GM12891 (cell line): Measurements from ENCODE around the gene ATP1B2.
"Not testable (repeated sequence)": the region's sequence is repeated elsewhere in the genome, so short reads cannot be mapped to it uniquely, and the experiment has no call there.

Experiments
- DNase-seq: peaks from one replicate; pipeline ENCODE4 v3.0.0; 2011; ENCODE audit warnings: low spot score; ENCODE audit not compliant: insufficient read length
- FAIRE-seq: peaks from 2 replicates; lab custom pipeline; 2011; peaks lifted over from hg19 to GRCh38; lab: Jason Lieb, UNC
- PAX5 ChIP-seq: IDR thresholded peaks from 2 replicates; pipeline ENCODE4 v1.6.1; 2011; ENCODE audit warnings: low read length, moderate library complexity, mild to moderate bottlenecking; ENCODE audit not compliant: insufficient read depth, severe bottlenecking
- POLR2A ChIP-seq: IDR thresholded peaks from 2 replicates; pipeline ENCODE4 v1.6.1; 2011; ENCODE audit warnings: low read depth, low read length, control low read depth
- POLR2AphosphoS5 ChIP-seq: IDR thresholded peaks from 2 replicates; pipeline ENCODE4 v1.6.1; 2011; ENCODE audit warnings: low read depth, low read length, control low read depth
- POU2F2 ChIP-seq: IDR thresholded peaks from 2 replicates; pipeline ENCODE4 v1.6.1; 2011; ENCODE audit warnings: low read depth, mild to moderate bottlenecking, control low read depth, low read length, moderate library complexity
- SPI1 ChIP-seq: IDR thresholded peaks from 2 replicates; pipeline ENCODE4 v1.6.1; 2011; ENCODE audit warnings: low read depth, low read length, control low read depth
- TAF1 ChIP-seq: IDR thresholded peaks from 2 replicates; pipeline ENCODE4 v1.6.1; 2011; ENCODE audit warnings: low read depth, low read length, control low read depth

ATP1B2 gene

DNA sequence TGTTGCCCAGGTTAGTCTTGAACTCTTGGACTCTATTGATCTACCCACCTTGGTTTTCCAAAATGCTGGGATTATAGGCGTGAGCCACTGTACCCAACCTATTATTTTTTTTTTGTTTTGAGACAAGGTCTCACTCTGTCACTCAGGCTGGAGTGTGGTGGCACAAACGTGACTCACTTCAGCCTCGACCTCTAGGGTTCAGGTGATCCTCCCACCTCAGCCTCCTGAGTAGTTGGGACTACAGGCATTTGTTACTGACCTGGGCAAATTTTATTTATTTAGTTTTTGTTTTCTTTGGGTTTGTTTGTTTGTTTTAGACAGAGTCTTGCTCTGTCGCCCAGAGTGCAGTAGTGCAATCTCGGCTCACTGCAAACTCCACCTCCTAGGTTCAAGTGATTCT is 27.1 kb upstream of the ATP1B2 start:
- TF ChIP-seq POLR2AphosphoS5 (no peak), POU2F2 (no peak)
- FAIRE-seq (no peak), DNase-seq (no peak)

DNA sequence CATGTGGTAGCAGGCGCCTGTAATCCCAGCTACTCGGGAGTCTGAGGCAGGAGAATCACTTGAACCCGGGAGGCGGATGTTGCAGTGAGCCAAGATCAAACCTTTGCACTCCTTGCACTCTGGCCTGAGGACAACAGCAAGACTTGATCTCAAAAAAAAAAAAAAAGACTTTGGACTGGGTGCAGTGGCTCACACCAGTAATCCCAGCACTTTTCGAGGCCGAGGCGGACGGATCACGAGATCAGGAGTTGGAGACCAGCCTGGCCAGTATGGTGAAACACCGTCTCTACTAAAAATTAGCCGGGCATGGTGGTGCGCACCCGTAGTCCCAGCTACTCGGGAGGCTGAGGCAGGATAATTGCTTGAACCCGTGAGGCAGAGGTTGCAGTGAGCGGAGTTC is 25.0 kb upstream of the ATP1B2 start:
- DNase-seq, FAIRE-seq: not testable (repeated sequence)

DNA sequence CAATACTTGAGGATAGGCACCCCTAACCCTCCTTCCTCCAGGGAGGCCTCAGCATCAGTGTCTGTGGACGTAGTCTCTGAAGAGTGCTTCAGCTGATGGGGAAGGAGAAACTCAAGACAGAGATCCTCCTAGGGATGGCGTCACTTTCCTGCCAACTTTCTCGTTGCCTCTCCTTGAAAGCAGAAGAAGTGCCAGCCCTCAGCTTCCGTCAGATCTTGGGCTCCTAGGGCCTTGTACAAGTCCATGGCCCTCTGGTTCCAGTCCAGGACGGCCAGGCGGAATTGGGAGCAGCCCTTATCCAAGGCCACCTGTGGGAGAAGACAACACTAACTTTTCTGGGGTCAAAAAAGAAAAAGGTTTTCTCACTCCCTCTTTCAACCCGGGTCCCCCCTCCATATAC is 24.4 kb upstream of the ATP1B2 start:
- no peak for FAIRE-seq
- TF ChIP-seq TAF1 (no peak), POU2F2 (no peak)
- no peak for DNase-seq

DNA sequence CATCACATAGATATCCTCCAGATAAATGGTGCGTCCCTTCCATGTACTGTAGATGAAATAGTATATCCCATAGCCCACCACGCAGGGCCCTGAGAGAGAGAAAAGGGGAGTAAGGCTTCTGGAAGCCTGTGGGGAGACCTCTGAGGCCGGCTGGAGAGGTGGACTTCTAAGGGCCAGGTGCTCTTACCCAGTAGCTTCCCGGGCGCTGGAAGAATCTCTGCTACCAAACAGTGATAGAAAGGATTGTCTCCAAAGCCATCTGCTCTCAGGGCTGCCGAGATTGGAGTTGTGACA is 23.8 kb upstream of the ATP1B2 start:
- no peak for DNase-seq
- FAIRE-seq: no peak
- no peak for TF ChIP-seq POLR2A
- no peak for TF ChIP-seq PAX5
- TF ChIP-seq SPI1: no peak
- no peak for TF ChIP-seq POU2F2
- TF ChIP-seq TAF1: no peak
- TF ChIP-seq POLR2AphosphoS5: no peak

DNA sequence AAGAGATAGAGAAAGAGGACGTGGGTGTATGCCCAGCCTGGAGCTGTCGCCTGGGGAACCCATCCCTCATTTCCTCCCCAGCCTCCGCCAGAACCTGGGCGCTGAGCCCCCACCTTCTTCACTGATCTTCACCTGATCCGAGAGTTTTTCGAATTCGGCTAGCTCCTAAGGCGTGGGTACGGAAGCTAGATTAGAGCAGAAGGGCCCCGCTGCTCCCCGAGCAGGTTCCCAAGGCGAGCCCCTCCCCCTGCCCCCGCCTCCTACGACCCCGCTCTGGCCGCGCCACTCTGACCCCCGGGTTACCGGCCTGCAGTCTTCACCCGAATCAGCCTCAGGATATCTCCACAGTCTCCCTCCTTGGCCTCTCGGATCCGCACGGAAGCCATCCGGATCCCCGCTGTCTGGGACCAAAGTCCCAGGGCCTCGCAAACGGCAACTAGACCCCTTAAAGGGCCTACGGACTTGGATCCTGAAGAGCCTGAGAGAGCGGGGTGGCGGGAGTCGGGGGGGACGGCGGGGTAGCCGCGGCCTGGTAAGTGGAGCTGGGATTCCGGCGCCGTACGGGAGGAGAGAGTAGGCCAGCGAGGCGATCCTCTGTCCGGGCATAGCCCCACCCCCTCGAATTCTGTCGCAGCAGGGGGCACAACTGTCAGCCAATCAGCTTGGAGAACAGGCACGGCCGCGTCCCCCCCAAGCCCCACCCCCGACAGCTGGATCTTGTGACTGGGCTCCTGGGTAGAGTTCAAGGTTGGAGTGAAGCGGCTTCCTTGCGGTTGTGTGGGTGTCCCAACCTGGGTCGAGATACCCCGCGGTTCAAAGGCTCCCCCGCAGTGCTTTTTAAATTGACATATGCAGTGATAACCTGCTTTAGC is 23.2 kb upstream of the ATP1B2 start, which contains the start of gene SAT2:
Gene SAT2, minus strand, starts transcription at position 572 of the 872 bp plus-strand sequence. Its CDS starts 186 bp downstream, at position 386.
- DNase-seq (peak; percentile 97), FAIRE-seq (peak; percentile 98)
- TF ChIP-seq TAF1 (no peak), SPI1 (no peak), POLR2AphosphoS5 (no peak), POLR2A (peak; percentile 49; the same call in 1 of the 2 replicates), PAX5 (no peak), POU2F2 (no peak)

DNA sequence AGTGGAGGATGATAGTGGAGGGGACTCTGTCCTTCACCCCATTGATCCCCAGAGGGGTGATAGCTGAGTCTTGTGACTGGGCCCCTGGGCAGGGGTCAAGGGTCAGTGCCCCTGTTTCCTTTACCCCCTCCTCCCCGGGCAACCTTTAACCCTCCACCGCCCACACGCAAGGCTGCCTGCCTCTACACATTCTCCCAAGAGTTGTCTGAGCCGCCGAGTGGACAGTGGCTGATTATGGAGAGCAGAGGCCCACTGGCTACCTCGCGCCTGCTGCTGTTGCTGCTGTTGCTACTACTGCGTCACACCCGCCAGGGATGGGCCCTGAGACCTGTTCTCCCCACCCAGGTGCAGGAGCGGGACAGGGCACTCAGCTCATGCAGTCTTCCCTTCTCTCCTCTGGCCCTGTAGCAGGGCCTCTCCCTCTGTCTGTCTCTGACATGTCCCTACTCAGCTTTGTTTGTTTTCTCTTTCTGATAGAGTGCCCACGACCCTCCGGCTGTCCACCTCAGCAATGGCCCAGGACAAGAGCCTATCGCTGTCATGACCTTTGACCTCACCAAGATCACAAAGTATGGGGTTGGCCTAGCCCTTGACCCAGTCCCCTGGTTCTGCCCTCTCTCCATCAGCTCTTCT is 20.7 kb upstream of the ATP1B2 start, which contains the start of gene SHBG:
Gene SHBG, plus strand, starts transcription at position 197 of the 633 bp plus-strand sequence. Its CDS starts 38 bp downstream, at position 235.
- FAIRE-seq (no peak), DNase-seq (no peak)
- TF ChIP-seq POLR2A (no peak), POLR2AphosphoS5 (no peak), POU2F2 (no peak), SPI1 (no peak)

DNA sequence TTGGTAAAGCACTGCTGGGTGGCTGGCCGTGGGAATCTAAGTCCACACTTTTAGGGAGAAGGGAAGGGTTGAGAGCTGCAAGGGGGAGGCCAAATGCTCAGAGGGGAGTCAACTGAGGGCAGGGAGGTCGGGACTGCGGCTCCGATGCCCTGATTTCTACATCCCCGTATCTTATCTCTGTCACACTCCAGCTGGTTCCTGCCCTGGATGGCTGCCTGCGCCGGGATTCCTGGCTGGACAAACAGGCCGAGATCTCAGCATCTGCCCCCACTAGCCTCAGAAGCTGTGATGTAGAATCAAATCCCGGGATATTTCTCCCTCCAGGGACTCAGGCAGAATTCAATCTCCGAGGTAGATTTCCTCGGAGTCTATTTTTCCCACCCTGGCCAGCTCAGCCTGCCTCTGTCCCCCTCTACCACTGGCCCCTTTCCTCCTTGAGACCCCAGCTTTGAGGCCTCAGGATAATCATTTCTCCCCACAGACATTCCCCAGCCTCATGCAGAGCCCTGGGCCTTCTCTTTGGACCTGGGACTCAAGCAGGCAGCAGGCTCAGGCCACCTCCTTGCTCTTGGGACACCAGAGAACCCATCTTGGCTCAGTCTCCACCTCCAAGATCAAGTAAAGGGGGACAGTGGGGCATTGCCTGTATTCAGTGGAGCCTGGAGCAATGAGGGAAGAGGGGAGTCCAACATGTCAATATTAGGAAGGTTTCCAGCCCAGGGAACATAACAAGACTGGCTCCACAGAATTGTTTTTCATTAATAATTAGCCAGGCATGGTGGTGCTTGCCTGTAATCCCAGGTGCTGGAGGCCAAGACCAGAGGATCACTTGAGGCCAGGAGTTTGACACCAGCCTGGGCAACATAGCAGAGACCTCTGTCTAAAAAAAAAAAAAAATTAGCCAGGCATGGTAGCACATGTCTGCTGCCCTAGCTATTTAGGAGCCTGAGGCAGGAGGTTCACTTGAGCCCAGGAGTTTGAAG is 19.0 kb upstream of the ATP1B2 start:
- no peak for DNase-seq
- no peak for FAIRE-seq
- no peak for TF ChIP-seq POU2F2

DNA sequence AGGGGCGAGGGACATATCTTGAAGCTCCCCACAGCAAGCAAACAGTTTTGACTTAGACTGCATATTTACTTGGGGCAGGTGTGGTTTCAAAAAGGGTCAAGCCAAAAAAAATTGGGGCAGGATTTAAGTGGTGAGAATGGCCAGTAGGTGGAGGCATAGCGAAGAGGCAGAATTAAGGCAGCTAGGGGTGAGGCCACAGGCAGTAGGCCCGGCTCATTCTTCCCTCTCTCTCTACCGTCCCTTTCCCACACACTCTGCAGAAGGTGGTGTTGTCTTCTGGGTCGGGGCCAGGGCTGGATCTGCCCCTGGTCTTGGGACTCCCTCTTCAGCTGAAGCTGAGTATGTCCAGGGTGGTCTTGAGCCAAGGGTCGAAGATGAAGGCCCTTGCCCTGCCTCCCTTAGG is 18.2 kb upstream of the ATP1B2 start:
- no peak for DNase-seq
- FAIRE-seq: peak; percentile 83
- TF ChIP-seq TAF1: no peak
- TF ChIP-seq SPI1: no peak
- TF ChIP-seq POLR2AphosphoS5: no peak
- TF ChIP-seq PAX5: no peak

DNA sequence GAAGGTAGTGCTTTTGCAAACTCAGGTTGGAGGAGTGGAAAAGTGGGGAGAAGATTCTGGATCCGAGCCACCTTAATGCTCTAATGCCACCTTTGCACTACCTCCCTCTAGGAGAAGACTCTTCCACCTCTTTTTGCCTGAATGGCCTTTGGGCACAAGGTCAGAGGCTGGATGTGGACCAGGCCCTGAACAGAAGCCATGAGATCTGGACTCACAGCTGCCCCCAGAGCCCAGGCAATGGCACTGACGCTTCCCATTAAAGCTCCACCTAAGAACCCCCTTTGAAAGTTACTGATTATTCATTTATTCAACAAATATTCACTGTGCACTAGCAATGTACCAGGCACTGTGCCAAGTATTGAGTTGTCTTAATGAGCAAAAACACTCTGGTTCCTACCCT is 17.6 kb upstream of the ATP1B2 start:
- TF ChIP-seq POLR2AphosphoS5: no peak
- TF ChIP-seq POU2F2: no peak
- no peak for TF ChIP-seq PAX5
- TF ChIP-seq SPI1: no peak
- TF ChIP-seq POLR2A: no peak
- no peak for TF ChIP-seq TAF1
- no peak for DNase-seq
- no peak for FAIRE-seq

DNA sequence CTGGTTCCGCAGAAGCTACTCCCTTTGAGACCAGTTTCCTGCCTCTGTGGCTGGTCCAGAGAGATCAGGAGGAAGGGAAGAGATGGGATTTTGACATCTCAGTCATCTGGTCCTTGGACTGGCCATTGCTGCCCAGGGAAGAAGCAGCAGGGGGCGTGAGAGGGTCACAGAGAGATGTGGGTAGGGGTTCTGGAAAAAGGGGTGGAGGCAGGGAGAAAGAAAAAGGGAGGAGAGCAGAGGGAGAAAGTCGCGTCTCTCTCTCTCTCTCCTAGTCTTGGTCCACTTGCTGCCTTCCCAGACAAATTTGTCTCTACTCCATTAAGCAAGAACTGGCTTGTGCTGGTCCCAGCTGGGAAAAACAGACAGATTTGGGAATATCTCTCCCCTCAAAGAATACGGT is 16.3 kb upstream of the ATP1B2 start:
- DNase-seq (no peak), FAIRE-seq (no peak)
- TF ChIP-seq SPI1 (no peak), POLR2AphosphoS5 (no peak), PAX5 (no peak), POU2F2 (no peak), POLR2A (no peak), TAF1 (no peak)
